GM10266 (cell line): Measurements from ENCODE around the gene CUTC.
"Not testable (repeated sequence)": the region's sequence is repeated elsewhere in the genome, so short reads cannot be mapped to it uniquely, and the experiment has no call there.

Source experiments
- DNase-seq: peaks from one replicate; pipeline ENCODE4 v3.0.0; 2012; ENCODE audit errors: extremely low spot score
- CTCF ChIP-seq: IDR thresholded peaks from 2 replicates; pipeline ENCODE4 v1.5.1; 2012; ENCODE audit warnings: mild to moderate bottlenecking, low read depth; ENCODE audit not compliant: control insufficient read depth, insufficient read depth; ENCODE audit errors: missing control alignments

Gene CUTC

DNA sequence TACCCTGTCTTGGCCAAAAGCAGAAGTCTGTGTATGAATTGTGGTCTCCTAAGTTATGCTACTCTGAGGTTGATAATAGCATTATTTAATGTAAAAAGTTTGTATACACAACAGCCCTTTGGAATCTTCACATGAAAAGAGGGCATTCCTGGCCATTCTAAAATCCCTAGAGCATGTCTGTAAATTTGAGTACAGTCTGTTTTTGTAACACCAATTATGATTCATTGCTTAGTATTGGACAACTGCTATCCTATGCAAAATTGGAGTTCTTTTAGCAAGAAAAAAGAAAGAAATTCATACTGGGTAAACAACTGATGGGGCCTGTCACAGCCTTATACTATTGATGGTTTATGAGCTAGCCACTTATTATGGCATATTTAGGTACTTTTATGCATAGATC is 10.2 kb downstream of the CUTC start:
- TF ChIP-seq CTCF = no peak
- no peak for DNase-seq

- TF ChIP-seq CTCF = no peak
- no peak for DNase-seq
Observed at GRCh38 chr10:99742701-99743100, 10.7 kb downstream of the CUTC start.

- no peak for TF ChIP-seq CTCF
- no peak for DNase-seq
Observed at GRCh38 chr10:99743841-99744240, 11.8 kb downstream of the CUTC start.

DNA sequence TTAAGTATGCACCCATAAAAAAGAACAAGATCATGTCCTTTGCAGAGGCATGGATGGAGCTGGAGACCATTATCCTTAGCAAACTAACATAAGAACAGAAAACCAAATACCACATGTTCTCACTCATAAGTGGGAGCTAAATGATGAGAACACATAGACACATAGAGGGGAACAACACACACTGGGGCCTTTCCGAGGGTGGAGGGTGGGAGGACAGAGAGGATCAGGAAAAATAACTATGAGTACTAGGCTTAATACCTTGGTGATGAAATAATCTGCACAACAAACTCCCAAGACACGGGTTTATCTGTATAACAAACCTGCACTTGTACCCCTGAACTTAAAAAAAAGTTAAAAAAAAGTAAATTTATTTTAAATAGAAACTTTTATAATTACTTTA is 14.1 kb downstream of the CUTC start:
- DNase-seq = not testable (repeated sequence)

DNA sequence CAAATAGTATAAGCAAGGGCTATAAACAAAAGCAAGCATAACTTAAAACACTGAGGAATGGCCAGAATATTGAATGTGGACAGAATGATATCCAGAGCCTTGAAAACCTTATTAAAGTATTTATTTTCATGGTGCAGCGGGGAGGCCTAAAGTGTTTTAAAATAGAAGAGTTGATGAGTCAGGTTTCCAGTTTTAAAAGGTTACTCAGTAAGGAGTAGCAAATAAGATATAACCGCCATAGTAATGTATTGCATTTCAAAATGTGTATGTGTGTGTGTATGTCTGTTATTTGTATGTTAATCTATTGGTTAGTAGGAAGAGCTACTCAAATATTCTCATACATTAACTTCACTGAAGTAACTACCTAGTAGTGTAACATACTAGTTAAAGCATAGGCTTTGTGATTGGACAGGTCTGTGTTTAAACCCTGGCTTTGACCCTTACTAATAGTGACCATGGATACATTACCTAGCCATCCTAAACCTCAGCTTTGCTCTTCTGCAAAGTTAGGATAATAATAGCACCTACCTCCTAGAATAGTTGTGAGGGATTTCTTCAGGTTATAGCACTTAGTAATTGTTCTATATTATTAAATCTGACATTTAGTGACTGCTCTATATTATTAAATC is 16.9 kb downstream of the CUTC start:
- TF ChIP-seq CTCF = no peak
- no peak for DNase-seq

DNA sequence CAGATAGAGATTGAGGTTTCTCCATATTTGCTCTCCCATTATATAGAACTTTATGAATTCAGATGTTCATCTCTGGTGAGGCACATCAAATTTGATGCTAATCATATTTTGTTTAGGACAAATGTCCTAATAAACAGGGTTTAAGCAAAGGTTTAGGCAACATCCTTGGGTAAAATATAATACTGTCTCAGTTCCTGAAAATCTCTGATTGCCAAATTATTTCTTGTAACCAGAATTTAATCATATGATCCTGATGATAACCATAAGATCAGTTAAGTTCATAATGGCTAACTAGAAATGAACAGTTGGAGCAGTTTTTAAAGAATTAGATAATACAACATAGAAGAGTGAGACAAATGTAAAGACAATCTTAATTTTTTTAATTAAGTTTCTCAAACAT is 18.6 kb downstream of the CUTC start:
- DNase-seq = no peak
- no peak for TF ChIP-seq CTCF

DNA sequence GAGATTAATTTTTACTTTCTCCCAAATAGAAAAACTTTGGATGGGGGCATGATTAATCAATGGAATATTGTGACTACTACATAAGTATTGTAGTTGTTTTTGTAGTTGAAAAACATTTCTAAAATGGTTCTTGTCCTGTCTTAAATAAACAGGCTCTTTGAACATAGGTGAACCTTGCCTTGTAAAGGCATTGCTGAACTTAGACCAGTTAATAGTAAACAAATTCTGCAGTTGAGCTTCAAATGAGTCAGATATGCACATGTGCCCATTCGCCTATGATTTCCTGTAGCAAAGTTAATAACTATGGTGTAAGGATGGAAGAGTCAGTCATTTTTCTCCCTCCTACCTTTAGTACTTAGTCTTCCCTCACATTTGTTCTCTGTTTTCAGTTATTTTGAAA is 22.6 kb downstream of the CUTC start:
- no peak for TF ChIP-seq CTCF
- no peak for DNase-seq

DNA sequence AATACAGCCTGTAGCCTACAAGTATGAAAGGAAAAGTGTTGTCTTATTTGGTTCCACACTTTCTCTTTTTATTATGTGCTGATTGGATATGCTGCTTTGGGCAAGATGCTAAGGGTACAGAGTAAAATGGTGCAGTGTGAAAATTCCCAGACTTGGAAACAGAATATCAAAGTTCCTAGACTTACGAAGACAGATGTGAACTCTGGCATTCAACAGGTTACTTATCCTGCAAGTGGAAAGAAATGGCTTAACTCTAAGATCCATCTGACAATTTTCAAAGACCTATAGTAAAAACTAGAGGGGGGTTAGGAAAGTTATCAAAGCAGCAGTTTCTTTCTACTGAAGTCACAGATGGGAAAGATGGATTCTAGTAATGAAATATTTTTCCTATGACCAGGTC is 24.1 kb downstream of the CUTC start:
- no peak for DNase-seq
- no peak for TF ChIP-seq CTCF
